Mucosa of stomach (tissue), 1 donor: ENCODE data around the gene TINAGL1.

Source experiments
- H3K27me3 ChIP-seq: one replicate; pipeline ENCODE4 v1.7.0; 2013; ENCODE audit warnings: mild to moderate bottlenecking, low read length; ENCODE audit not compliant: control insufficient read depth, insufficient read depth
- H3K36me3 ChIP-seq: one replicate; pipeline ENCODE4 v1.7.0; 2013; ENCODE audit warnings: low read length; ENCODE audit not compliant: control insufficient read depth, insufficient read depth
- H3K4me1 ChIP-seq: one replicate; pipeline ENCODE4 v1.7.0; 2013; ENCODE audit warnings: mild to moderate bottlenecking, low read length; ENCODE audit not compliant: control insufficient read depth, insufficient read depth
- H3K4me3 ChIP-seq: one replicate; pipeline ENCODE4 v1.7.0; 2013; ENCODE audit warnings: low read length
- H3K9ac ChIP-seq: one replicate; pipeline ENCODE4 v1.7.0; 2013; ENCODE audit warnings: mild to moderate bottlenecking, low read length, moderate library complexity
- H3K9me3 ChIP-seq: one replicate; pipeline ENCODE4 v1.7.0; 2013; ENCODE audit warnings: mild to moderate bottlenecking, low read length, moderate library complexity; ENCODE audit not compliant: control insufficient read depth
- donor health status: Pancreatic carcinoma.

TINAGL1 gene

GRCh38 chr1:31551208-31551607, 25.1 kb upstream of the TINAGL1 start:
- no peak overlapping the region for H3K9ac ChIP-seq
- no peaks in the 10 kb centered on the region for H3K9me3 ChIP-seq
- H3K27me3 ChIP-seq = no peaks in the 10 kb centered on the region
- H3K4me3 ChIP-seq = no peak overlapping the region
- H3K4me1 ChIP-seq = peaks cover 15% of the 10 kb centered on the region
- no peaks in the 10 kb centered on the region for H3K36me3 ChIP-seq

- H3K9me3 ChIP-seq = no peaks in the 10 kb centered on the region
- peaks cover 15% of the 10 kb centered on the region for H3K4me1 ChIP-seq
- H3K27me3 ChIP-seq = no peaks in the 10 kb centered on the region
- no peak overlapping the region for H3K4me3 ChIP-seq
- no peak overlapping the region for H3K9ac ChIP-seq
- no peaks in the 10 kb centered on the region for H3K36me3 ChIP-seq
Measured at GRCh38 chr1:31552489-31552888, 23.8 kb upstream of the TINAGL1 start.

- Histone ChIP-seq H3K36me3 (no peaks in the 10 kb centered on the region), H3K9me3 (no peaks in the 10 kb centered on the region), H3K27me3 (no peaks in the 10 kb centered on the region), H3K4me3 (no peak overlapping the region), H3K9ac (no peak overlapping the region), H3K4me1 (no peaks in the 10 kb centered on the region)
Measured at GRCh38 chr1:31556481-31557006, 19.8 kb upstream of the TINAGL1 start.

- Histone ChIP-seq H3K9me3 (no peaks in the 10 kb centered on the region), H3K27me3 (no peaks in the 10 kb centered on the region), H3K36me3 (no peaks in the 10 kb centered on the region)
Measured at GRCh38 chr1:31559715-31560114, 16.6 kb upstream of the TINAGL1 start.

GRCh38 chr1:31560394-31560793, 15.9 kb upstream of the TINAGL1 start:
- Histone ChIP-seq H3K36me3 (no peaks in the 10 kb centered on the region), H3K4me1 (peaks cover 15% of the 10 kb centered on the region), H3K9me3 (no peaks in the 10 kb centered on the region), H3K4me3 (no peak overlapping the region), H3K27me3 (no peaks in the 10 kb centered on the region), H3K9ac (no peak overlapping the region)

More at GRCh38 chr1:31559715-31560114, 16.6 kb upstream of the TINAGL1 start:
- Histone ChIP-seq H3K4me3 (no peak overlapping the region), H3K9ac (no peak overlapping the region), H3K4me1 (peaks cover 15% of the 10 kb centered on the region)

GRCh38 chr1:31562707-31563360, 13.5 kb upstream of the TINAGL1 start:
- no peaks in the 10 kb centered on the region for H3K36me3 ChIP-seq
- no peaks in the 10 kb centered on the region for H3K27me3 ChIP-seq
- no peaks in the 10 kb centered on the region for H3K9me3 ChIP-seq

GRCh38 chr1:31564606-31564989, 11.7 kb upstream of the TINAGL1 start:
- peaks cover 15% of the 10 kb centered on the region for H3K4me1 ChIP-seq

More at GRCh38 chr1:31562707-31563360, 13.5 kb upstream of the TINAGL1 start:
- H3K9ac ChIP-seq = no peak overlapping the region
- no peak overlapping the region for H3K4me3 ChIP-seq
- peaks cover 15% of the 10 kb centered on the region for H3K4me1 ChIP-seq

GRCh38 chr1:31567956-31568570, 8.3 kb upstream of the TINAGL1 start:
- H3K9ac ChIP-seq = no peak overlapping the region
- H3K36me3 ChIP-seq = no peaks in the 10 kb centered on the region
- H3K4me1 ChIP-seq = peaks cover 15% of the 10 kb centered on the region
- H3K9me3 ChIP-seq = no peaks in the 10 kb centered on the region
- no peaks in the 10 kb centered on the region for H3K27me3 ChIP-seq
- H3K4me3 ChIP-seq = no peak overlapping the region

More at GRCh38 chr1:31564606-31564989, 11.7 kb upstream of the TINAGL1 start:
- no peaks in the 10 kb centered on the region for H3K27me3 ChIP-seq
- H3K36me3 ChIP-seq = no peaks in the 10 kb centered on the region
- no peak overlapping the region for H3K4me3 ChIP-seq
- H3K9ac ChIP-seq = no peak overlapping the region
- no peaks in the 10 kb centered on the region for H3K9me3 ChIP-seq

- Histone ChIP-seq H3K4me3 (no peak overlapping the region), H3K4me1 (peaks cover 21% of the 10 kb centered on the region), H3K9ac (no peak overlapping the region), H3K9me3 (no peaks in the 10 kb centered on the region), H3K36me3 (no peaks in the 10 kb centered on the region), H3K27me3 (no peaks in the 10 kb centered on the region)
Measured at GRCh38 chr1:31568895-31569595, 7.3 kb upstream of the TINAGL1 start.

GRCh38 chr1:31569596-31570173, 6.6 kb upstream of the TINAGL1 start:
- Histone ChIP-seq H3K27me3 (no peaks in the 10 kb centered on the region), H3K9me3 (no peaks in the 10 kb centered on the region), H3K4me1 (peaks cover 22% of the 10 kb centered on the region), H3K4me3 (no peak overlapping the region), H3K9ac (no peak overlapping the region), H3K36me3 (no peaks in the 10 kb centered on the region)

- H3K9ac ChIP-seq = no peak overlapping the region
- H3K36me3 ChIP-seq = no peaks in the 10 kb centered on the region
- H3K4me1 ChIP-seq = peaks cover 27% of the 10 kb centered on the region
- H3K27me3 ChIP-seq = no peaks in the 10 kb centered on the region
- H3K9me3 ChIP-seq = no peaks in the 10 kb centered on the region
- no peak overlapping the region for H3K4me3 ChIP-seq
Measured at GRCh38 chr1:31570228-31570627, 6.1 kb upstream of the TINAGL1 start.

- Histone ChIP-seq H3K4me3 (no peak overlapping the region), H3K4me1 (peaks cover 34% of the 10 kb centered on the region), H3K9ac (no peak overlapping the region), H3K9me3 (no peaks in the 10 kb centered on the region), H3K27me3 (no peaks in the 10 kb centered on the region), H3K36me3 (no peaks in the 10 kb centered on the region)
Measured at GRCh38 chr1:31570906-31571305, 5.4 kb upstream of the TINAGL1 start.
